HG03196 (cell line): ENCODE measurements around the gene HAUS2.
A peak's percentile ranks its signal among the peaks of the same experiment; 100 is the strongest.
"Not testable (repeated sequence)": the region's sequence is repeated elsewhere in the genome, so short reads cannot be mapped to it uniquely, and the experiment has no call there.

Experiments
- ATAC-seq: cut with Tn5 transposase; IDR thresholded peaks from one replicate; pipeline ENCODE4 v1.9.1; 2021; ENCODE audit not compliant: unreplicated experiment

HAUS2 gene

DNA sequence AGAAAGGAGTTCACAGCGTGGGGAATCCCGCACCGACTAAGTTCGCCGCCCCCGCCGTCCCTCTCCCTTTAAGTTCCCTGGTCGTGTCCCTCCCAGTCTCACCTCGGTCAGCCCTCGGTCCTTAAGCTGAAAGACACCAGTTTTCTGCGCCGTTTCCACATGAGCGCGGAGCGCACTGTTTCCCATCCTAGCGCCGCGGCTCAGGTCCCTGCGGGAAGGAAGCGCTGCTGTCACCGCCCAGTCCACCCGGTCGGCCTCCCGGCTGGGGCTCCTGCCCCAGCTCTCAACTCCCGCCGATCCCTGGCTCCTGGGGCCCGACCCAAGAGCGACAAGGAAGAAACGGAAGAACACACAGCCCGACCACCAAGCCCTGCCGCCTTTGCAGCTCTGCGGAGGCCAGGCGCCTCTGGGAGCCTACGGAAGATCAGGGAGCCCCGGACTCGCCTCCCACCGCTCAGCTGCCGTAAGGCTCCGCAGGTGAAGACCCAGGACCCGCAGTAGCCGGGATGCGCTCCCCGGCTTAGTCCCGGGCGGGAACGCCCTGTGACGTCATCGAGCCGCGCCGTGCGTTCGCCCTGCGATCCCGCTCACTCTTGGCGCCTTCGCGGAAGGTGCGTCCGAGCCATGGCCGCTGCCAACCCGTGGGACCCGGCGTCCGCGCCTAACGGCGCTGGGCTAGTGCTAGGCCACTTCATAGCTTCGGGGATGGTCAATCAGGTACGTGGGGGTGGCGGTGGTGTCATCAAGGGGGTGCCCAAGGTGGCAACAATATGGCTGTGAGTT, at the start of gene HAUS2, which contains the start of gene LRRC57:
Gene HAUS2, plus strand, starts transcription at position 590 of the 783 bp plus-strand sequence. Its CDS starts 35 bp downstream, at position 625.
Gene LRRC57, minus strand, starts transcription at position 545 of the 783 bp plus-strand sequence. Its CDS starts 359 bp downstream, at position 186.
- peak; percentile 81 for ATAC-seq

DNA sequence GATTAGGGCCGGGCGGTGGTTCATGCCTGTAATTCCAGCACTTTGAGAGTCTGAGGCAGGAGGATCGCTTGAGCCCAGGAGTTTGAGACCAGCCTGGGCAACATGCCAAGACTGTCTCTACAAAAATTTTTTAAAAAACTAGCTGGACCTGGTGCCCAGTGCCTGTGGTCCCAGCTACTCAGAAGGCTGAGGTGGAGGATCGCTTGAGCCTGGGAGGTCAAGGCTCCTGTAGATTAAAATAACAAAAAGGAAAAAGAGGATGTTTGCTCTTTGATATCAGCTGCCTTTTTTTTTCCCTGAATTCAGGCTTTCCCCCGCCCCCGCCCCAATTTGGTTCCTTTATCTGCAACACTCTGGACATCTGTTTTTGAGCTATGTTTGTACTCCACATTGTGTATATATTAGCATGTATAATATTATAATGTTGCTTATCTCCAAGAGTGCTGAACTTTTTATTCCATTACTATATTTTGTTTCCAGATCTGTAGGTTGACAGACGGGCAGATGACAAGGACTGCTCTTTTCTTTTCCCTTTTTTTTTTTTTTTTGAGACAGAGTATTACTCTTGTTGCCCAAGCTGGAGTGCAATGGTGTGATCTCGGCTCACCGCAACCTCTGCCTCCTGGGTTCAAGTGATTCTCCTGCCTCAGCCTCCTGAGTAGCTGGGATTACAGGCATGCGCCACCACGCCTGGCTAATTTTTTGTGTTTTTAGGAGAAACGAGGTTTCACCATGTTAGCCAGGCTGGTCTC, 48.6 kb upstream of the HAUS2 start:
- no peak for ATAC-seq

DNA sequence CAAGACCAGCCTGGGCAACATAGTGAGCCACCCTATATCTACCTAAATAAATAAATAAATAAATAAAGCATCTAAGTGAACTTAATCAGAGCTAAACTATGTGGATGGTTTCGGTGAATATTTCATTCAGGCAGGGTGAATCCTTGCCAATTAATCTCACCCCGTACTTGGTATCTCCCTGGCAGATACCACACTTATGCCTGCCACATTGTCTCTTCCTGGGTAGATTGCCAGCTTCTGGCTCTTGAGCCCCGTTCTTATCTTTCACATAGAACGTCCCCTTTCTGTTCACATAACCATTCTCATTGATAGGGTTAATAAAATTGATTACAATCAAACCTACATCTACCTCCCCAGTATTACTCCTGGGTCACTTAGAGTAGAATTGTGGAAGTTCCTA, 46.2 kb upstream of the HAUS2 start:
- no peak for ATAC-seq

DNA sequence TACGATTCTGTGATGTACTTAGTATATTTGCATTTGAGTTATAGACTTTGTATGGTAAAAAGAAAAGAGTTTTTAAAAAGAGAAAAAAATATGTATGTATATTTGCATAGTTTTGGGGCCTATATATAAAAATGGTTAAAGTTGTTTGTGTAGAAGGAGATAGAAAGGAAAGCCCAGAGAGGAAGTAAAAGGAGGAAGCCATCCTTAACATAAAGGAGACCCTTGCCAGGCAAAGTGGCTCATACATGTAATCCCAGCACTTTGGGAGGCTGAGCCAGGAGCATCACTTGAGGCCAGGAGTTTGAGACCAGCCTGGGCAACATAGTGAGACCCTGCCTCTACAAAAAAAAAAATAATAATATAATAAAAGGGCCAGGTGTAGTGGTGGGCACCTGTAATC, 44.8 kb upstream of the HAUS2 start:
- ATAC-seq = no peak

DNA sequence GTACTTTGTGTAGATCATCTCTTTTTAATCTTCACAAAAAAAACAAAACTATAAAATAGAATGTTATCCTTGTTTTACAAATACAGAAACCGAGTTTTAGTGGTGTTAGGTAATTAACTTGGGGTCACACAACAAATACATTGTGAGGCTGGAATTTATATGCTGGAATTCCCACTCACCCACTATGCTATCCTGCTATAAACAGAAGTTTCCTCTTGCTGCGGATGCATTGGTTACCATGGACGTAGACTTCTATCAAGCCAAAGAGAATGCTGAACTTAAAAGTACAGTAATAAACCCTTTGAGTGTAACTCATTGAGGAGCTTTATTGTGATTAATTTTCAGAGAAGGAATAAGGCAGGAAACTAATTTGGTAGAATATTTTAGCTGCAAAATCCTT, 44.0 kb upstream of the HAUS2 start:
- no peak for ATAC-seq

DNA sequence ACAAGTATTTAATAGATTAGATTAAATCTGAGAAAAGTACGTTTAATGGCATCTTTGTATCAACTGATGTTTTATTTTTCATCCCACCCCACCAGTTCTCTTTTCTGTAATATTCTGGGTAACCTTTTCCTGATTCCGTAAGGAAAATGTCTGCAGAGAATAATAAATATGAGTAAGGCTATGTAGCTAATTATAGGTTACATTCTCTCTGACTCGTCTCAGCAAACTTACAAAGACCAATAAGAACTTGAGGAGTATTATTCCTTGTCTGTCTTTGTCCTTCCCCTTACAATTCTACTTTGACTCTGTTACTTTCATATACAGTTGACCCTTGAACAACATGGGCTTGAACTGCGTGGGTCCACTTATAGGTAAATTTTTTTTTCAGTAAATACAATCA, 41.1 kb upstream of the HAUS2 start:
- no peak for ATAC-seq

DNA sequence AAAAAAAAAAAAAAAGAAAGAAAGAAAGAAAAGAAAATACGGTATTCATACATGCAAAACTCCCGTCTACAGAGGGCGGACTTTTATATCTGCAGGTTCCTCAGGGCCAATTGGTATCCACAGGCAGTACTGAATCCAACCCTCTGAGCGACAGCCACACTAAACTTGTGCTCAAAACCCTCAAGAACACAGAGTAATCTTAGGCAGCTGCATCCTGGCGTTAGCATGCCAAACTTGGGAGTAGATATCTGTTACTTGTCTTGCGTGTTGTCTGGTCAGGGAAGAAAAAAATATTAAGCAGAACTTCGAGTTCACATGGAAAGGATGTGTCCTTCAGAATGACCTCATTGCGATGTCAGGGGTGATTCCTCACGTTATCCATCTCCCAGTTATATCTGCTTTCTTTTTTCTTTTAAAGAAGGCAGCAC, 40.4 kb upstream of the HAUS2 start:
- ATAC-seq = no peak

DNA sequence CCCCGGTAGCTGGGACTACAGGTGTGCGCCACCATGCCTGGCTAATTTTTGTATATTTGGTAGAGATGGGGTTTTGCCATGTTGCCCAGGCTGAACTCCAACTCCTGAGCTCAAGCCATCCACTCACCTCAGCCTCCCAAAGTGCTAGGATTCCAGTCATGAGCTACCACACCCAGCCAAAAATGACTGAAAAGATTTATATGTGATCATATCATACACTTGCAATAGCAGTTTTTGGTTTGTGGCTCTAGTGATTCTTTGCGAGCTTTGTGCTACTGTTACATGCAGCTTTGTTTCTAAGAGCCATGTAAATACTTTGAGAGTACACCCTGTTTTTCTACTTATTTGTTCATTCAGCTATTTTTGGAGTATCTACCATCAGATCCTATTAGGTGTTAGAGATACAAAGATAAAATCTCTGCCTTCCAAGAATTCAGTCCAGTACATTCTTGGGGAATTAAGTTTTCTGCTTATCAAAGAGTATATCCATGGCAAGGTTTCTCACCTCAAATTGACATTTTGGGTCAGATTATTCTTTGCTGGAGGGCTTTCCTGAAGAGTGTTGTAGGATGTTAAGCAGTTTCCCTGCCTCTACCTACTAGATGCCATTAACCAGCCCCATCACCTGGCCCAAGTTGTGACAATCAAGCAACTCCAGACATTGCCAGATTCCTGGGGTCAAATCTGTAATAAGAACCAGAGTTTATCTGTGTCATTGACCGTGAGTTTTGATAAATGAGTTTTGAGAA, 38.2 kb upstream of the HAUS2 start:
- ATAC-seq = no peak

DNA sequence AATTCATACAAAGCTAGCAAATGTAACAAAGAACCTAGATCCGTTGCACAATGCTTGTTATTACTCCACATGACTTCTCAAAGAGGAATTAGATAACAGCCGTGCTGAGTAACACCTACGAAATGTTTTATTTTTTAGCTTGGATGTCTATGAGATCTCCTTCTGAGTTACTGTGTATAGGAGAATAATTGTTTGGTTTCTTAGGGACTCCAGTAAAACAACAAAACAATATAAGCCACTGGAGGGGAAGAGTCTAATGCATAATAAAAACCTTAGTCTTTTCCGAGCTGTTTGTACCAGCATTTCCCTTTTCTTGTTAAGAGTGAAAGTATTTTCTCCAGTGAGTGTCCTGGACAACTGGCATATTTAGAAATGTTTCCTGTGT, 37.6 kb upstream of the HAUS2 start:
- ATAC-seq = no peak

DNA sequence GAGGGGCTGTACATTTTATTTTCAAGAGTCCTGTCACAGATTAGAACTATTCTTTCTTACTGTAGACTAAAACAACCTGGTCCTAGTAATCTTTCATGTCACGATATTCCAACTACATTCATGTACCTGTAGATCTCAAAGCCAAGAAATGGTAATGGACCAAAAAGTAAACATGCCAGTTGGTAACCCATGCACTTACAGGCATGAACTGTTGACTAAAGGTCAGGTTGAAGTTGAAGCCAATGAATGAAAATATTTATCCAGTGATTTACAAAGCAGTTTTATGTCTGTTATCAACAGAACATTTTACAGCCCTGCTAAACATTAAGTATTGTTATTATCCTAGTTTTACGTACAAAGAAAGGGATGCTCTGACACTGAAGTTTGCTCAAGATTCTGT, 25.3 kb upstream of the HAUS2 start:
- ATAC-seq = no peak

DNA sequence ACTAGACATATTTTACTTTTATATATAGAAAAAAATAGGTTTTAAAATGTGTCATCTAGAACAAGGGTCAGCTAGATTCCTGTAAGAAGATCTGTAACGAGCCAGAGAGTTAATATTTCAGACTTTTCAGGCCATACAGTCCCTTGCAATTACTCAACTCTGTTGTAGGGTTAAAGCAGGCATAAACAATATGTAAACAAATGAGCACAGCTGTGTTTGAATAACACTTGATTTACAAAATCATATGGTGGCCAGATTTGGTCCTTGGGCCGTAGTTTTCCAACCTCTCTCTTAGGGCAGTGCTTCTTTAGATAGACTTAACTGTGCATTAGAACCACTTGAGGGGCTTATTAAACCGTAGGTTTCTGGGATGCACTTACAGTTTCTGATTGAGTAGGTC, 19.7 kb upstream of the HAUS2 start:
- no peak for ATAC-seq

DNA sequence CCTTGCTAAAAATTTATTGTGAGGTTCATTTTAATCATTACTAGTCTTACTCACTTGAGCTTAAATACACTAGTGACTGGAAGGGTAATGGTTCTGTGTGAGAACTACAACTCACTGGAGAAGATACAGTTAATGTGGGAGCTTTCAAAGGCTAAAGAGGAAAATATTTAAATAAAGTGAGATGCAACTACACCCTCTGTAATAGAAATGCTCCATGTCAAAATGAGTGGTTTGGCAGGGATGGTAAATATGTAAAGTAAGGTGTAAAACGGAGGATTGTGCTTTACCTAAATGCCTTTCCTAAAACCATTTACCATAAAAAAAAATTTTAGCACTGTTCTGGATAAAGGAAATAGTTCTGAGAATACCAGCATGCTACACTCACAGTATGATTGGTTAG, 15.4 kb upstream of the HAUS2 start:
- ATAC-seq = no peak

DNA sequence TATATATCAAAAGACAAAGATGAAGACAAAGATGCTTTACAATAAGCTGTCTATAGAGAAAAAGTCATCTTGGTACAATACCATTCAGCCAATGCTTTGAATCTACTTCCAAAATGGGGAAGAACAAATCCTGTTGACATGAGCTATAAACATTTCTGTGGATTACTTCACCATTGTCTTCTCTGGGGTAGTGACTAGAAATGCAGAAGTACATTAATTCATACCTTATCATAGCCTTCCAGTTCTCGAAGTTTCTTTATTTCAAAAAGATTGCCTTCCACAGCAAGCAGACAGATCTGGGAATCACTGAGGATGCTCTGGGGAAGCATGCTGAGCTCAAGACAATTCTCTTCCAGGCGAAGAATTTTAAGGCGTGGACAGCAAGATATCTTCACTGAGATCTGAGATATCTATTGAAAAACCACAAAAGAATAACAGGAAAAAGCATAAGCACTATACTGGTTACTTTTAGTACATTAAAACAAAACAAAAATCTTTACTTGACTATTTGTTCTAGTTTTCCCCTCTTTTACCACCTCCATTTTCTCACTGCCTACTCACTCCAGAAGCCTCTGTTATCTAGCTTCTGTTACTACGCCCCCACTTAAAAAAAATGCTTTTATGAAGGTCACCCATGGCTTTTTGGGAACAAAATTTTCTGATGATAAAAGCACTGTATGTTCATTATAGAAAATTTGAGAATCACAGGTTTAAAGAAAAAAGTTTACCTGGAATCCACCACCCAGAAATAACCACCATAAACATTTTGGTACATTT, 3.6 kb upstream of the HAUS2 start:
- ATAC-seq = no peak

DNA sequence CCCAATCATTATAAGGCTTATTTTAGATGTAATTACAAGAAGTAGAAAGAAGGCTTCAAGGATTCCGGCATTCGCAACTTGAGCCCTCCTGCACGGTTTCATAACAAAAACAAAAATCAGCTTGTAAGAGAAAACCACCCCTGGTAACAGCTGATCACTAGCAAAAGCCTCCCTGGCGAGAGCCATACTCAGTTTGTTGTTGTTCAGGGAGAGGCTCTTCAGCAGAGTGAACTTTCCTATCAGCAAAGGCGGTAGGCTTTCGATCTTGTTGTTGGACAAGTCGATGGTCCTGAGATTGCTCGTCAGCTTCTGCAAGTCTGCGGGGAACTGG, 755 bp upstream of the HAUS2 start:
- no peak for ATAC-seq

DNA sequence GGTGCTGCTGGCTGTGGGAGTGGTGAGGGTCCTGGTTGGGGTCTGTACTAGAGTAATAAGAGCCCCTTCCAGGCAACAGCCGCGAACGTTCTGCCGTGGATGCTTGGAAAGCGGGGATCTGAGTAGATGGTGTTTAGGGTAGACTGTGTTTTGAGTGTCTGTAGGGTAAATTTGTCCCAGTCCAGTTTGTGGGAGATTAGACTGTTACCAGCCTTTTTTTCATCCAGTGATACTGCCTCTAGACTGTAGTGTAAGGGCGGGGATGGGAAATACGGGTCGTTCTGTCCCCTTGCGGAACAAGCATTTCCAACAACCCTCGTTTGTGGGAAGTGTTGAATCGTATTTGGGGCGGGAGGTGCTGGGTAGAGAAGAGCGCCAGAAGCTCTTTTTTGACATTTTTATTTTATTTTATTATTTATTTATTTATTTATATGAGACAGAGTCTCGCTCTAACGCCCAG, 424 bp downstream of the HAUS2 start:
- ATAC-seq = peak; percentile 35

DNA sequence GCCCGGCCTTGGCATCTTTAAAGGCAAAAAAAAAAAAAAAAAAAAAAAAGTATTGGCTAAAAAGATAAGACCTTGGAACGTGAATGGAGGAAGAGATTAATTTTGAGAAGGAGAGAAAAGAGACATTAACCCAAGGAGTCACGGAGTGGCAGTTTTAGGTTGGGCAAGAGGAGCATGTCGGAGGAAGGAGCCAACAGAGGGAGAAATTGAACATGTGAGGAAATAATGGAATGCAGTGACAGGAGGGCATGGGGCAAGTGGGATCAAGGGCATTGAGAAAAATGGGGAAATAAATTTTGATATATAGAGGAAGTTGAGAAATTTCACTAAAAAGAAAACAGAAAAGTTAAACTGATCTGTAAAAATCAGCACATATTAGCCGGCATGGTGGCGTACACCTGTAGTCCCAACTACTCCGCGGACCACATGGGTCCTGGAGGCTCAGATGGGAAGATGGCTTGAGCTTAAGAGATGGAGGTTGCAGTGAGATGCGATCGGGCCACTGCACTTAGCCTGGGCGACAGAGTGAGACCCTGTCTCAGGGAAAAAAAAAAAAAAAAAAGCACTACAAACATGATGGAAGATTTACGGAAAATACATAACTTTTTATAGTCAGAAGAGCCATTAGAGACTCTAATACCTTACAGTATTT, 1.2 kb downstream of the HAUS2 start:
- no peak for ATAC-seq

DNA sequence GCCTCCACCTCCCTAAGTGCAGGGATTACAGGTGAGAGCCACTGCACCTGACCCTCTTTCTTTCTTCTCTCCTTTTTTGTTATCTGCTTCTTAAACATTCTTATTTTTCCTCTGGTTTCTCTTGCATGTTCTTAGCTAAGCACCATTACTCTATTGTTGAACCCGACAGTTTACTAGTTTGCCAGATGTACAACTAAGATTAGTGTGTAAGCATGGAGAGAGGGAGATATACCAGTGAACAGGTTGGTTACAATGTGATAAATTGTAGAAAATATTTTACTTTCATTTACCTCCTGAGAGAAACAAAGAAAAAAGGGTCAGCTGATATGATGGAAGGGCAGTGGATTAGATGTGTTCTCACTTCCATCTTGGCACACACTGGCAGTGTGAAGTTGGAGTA, 4.9 kb downstream of the HAUS2 start:
- ATAC-seq = no peak

DNA sequence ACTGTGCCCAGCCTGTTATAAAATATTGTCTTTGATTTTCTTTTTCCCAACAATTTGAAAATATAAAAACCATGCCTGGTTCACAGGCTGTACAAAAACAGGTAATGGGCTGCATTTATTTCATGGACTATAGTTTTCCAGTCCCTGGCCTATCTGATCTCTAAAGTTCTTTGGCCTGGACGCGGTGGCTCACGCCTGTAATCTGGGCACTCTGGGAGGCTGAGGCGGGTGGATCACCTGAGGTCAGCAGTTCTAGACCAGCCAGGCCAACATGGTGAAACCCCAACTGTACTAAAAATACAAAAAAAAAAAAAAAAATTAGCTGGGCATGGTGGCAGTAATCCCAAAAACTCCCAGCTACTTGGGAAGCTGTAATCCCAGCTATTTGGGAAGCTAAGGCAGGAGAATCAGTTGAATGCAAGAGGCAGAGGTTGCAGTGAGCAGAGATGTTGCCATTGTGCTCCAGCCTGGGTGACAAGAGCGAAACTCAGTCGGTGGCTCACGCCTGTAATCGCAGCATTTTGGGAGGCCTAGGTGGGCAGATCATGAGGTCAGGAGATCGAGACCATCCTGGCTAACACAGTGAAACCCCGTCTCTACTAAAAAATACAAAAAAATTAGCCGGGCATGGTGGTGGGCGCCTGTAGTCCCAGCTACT, 8.0 kb downstream of the HAUS2 start:
- not testable (repeated sequence) for ATAC-seq

DNA sequence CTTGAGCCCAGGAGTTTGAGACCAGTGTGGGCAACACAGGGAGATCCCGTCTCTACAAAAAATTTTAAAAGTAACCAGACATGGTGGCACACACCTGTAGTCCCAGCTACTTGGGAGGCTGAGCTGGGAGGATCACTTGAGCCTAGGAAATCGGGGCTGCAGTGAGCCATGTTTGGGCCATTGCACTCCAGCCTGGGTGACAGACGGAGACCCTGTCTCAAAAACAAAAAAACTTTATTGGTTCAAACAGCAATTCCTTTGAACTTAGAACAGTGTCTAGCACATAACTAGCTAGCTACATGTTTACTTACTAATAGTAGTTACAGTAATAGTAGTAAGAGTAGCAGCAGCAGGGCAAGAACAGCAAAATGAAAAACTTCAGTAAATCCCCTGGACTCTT, 10.1 kb downstream of the HAUS2 start:
- ATAC-seq = no peak
